Neural crest cell (in vitro differentiated cells): ENCODE measurements around the gene COL23A1. TPM values are rescaled to one million over a fixed set of nuclear protein-coding genes. Genes with fewer than 3 reads are reported as not detected.

Experiments
- DNase-seq: peaks from one replicate; pipeline ENCODE4 v3.0.0; 2021; ENCODE audit warnings: low read depth, mixed read lengths, low spot score
- H3K27ac Mint-ChIP-seq: one replicate; pipeline ENCODE4 v1.8.0; 2021; ENCODE audit warnings: mild to moderate bottlenecking, mixed read lengths; ENCODE audit not compliant: unreplicated experiment
- H3K27me3 Mint-ChIP-seq: 2 replicates; pipeline ENCODE4 v1.8.0; 2021; ENCODE audit warnings: low read depth, mild to moderate bottlenecking, mixed read lengths
- H3K36me3 Mint-ChIP-seq: 2 replicates; pipeline ENCODE4 v1.8.0; 2021; ENCODE audit warnings: low read depth, mild to moderate bottlenecking, mixed read lengths
- H3K4me1 Mint-ChIP-seq: 2 replicates; pipeline ENCODE4 v1.8.0; 2021; ENCODE audit warnings: mixed read lengths
- H3K4me3 Mint-ChIP-seq: one replicate; pipeline ENCODE4 v1.8.0; 2021; ENCODE audit warnings: mild to moderate bottlenecking, mixed read lengths
- H3K9me3 Mint-ChIP-seq: 2 replicates; pipeline ENCODE4 v1.8.0; 2021; ENCODE audit warnings: mixed read lengths
- CTCF ChIP-seq: fragments of 200-600 bp; sonication (generic); conservative IDR thresholded peaks from 2 replicates; pipeline ENCODE4 v1.5.0; 2021; ENCODE audit warnings: antibody characterized with exemption, mild to moderate bottlenecking
- total RNA-seq: library from RNA; stranded (reverse); gene quantifications from 2 replicates; pipeline ENCODE4 v1.2.1, GENCODE V29; 2021

The COL23A1 gene
- total RNA-seq, 1 donor from 2014 or later = 33.7 TPM

DNA sequence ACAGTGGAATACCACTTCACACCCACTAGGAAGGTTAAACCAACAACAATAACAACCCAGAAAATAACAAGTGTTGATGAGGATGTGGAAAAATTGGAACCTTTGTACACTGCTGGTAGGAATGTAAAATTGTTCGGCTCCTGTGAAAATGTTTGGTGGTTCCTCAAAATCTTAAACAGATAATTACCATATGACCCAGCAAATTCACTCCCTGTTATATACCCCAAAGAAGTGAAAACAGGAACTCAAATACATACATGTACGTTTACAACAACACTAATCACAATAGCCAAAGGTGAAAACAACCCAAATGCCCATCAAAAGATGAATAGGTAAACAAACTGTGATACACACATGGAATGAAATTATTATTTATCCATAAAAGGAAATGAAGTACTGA is 179.1 kb downstream of the COL23A1 start:
- Mint-ChIP-seq H3K27me3 (no peaks in the 10 kb centered on the region), H3K4me1 (peaks cover 20% of the 10 kb centered on the region), H3K27ac (no peak overlapping the region), H3K4me3 (no peak overlapping the region), H3K9me3 (peaks cover 7% of the 10 kb centered on the region), H3K36me3 (peaks cover 6% of the 10 kb centered on the region)
- no peak for TF ChIP-seq CTCF
- no peak for DNase-seq

DNA sequence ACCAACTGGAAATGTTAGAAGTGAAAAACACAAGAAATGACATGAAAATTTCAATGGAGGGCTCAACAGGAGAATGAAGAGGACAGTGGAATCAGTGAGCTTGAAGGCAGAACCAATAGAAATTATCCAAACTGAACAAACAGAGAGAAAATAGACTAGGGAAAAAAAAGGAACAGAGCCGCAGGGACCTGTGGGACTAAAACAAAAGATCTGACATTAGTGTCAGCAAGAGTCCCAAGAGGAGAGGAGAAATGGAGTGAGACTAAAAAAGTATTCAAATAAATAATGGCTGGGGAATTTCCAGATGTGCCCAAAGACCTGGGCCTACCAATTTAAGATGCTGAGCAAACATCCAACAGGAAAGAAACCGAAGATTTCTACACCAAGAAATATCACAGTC is 182.5 kb downstream of the COL23A1 start:
- Mint-ChIP-seq H3K4me1 (peaks cover 19% of the 10 kb centered on the region), H3K36me3 (peaks cover 8% of the 10 kb centered on the region), H3K27ac (peak overlapping the region; percentile 39), H3K27me3 (no peaks in the 10 kb centered on the region), H3K9me3 (peaks cover 7% of the 10 kb centered on the region), H3K4me3 (no peak overlapping the region)
- no peak for DNase-seq
- no peak for TF ChIP-seq CTCF

DNA sequence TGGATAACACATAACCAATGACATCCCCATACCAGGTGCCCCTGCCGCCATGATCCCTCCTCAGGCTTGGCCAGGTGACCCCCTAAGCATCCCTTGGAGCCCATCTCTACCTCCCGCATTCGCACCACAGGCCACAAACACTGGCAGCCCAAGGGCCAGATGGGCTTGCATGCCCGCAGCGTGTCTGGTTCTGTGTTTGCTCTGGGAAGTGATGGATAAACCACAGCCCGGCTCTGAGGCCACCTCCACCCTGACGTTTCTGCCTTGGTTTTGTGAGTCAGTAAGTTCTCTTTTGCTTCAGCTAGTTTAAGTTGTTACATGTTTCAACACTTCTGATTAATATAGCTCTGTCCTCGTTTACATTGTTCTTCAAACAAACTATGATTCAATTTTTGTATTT is 185.2 kb downstream of the COL23A1 start:
- H3K9me3 Mint-ChIP-seq = peaks cover 5% of the 10 kb centered on the region
- no peaks in the 10 kb centered on the region for H3K27me3 Mint-ChIP-seq
- TF ChIP-seq CTCF = no peak
- H3K4me1 Mint-ChIP-seq = peaks cover 23% of the 10 kb centered on the region
- no peak overlapping the region for H3K4me3 Mint-ChIP-seq
- peaks cover 12% of the 10 kb centered on the region for H3K36me3 Mint-ChIP-seq
- DNase-seq = no peak
- no peak overlapping the region for H3K27ac Mint-ChIP-seq

GRCh38 chr5:178403956-178404600 is 186.1 kb downstream of the COL23A1 start:
- Mint-ChIP-seq H3K9me3 (peaks cover 5% of the 10 kb centered on the region), H3K36me3 (peaks cover 12% of the 10 kb centered on the region), H3K4me3 (no peak overlapping the region), H3K27me3 (no peaks in the 10 kb centered on the region), H3K4me1 (peaks cover 31% of the 10 kb centered on the region), H3K27ac (peak overlapping the region; percentile 14)
- no peak for DNase-seq
- no peak for TF ChIP-seq CTCF

- no peak for DNase-seq
- Mint-ChIP-seq H3K4me3 (no peak overlapping the region), H3K27me3 (no peaks in the 10 kb centered on the region), H3K27ac (no peak overlapping the region), H3K36me3 (peaks cover 12% of the 10 kb centered on the region), H3K9me3 (peaks cover 5% of the 10 kb centered on the region), H3K4me1 (peaks cover 35% of the 10 kb centered on the region)
- TF ChIP-seq CTCF = no peak
These were observed 186.8 kb downstream of the COL23A1 start for GRCh38 chr5:178403351-178403750.
